Muscle of leg (tissue), 11 donors: ENCODE results near the gene MAP1A. TPM values are rescaled to one million over a fixed set of nuclear protein-coding genes. Genes with fewer than 3 reads are reported as not detected.

Experiments
- DNase-seq: peaks from one replicate; pipeline ENCODE4 v3.0.0; 2013
- H3K27ac ChIP-seq: one replicate; pipeline ENCODE4 v1.5.1; 2013; ENCODE audit warnings: mild to moderate bottlenecking, low read length, control low read depth
- H3K27me3 ChIP-seq: one replicate; pipeline ENCODE4 v1.6.1; 2013; ENCODE audit warnings: low read length; ENCODE audit not compliant: control insufficient read depth, insufficient read depth
- H3K36me3 ChIP-seq: one replicate; pipeline ENCODE4 v1.6.1; 2013; ENCODE audit warnings: low read length; ENCODE audit not compliant: control insufficient read depth, insufficient read depth
- H3K4me1 ChIP-seq: one replicate; pipeline ENCODE4 v1.6.1; 2013; ENCODE audit warnings: low read length; ENCODE audit not compliant: control insufficient read depth, insufficient read depth
- H3K4me3 ChIP-seq: one replicate; pipeline ENCODE4 v1.5.1; 2013; ENCODE audit warnings: low read length, control low read depth
- H3K9me3 ChIP-seq: replicated peaks from 2 replicates; pipeline ENCODE4 v1.6.1; 2013; ENCODE audit warnings: low read depth, low read length; ENCODE audit not compliant: control insufficient read depth
- WGBS: methylation state at CpG from one replicate; pipeline ENCODE4 v1.1.5; 2013; ENCODE audit warnings: missing lambda C conversion rate; ENCODE audit not compliant: insufficient coverage; 5-methylcytosine and 5-hydroxymethylcytosine counted together
- polyA plus RNA-seq, 8 donors: library from polyadenylated mRNA; unstranded; fragments of 120-200 nt; gene quantifications; one replicate each; pipeline versions ENCODE4 v1.2.1 to v1.2.3, GENCODE V29; 2013; ENCODE audit warnings: inconsistent platforms in 1 of 8, low replicate concordance in 1 of 8; ENCODE audit not compliant: insufficient read length in 8 of 8, insufficient read depth in 1 of 8
- total RNA-seq: library from RNA; stranded (reverse); fragments of 120-200 nt; gene quantifications from one replicate; pipeline ENCODE4 v1.2.4, GENCODE V29; 2013

Gene MAP1A
- total and polyA plus RNA-seq, 9 donors, result 22.9 to 56.2 (median 42.8) TPM

DNA sequence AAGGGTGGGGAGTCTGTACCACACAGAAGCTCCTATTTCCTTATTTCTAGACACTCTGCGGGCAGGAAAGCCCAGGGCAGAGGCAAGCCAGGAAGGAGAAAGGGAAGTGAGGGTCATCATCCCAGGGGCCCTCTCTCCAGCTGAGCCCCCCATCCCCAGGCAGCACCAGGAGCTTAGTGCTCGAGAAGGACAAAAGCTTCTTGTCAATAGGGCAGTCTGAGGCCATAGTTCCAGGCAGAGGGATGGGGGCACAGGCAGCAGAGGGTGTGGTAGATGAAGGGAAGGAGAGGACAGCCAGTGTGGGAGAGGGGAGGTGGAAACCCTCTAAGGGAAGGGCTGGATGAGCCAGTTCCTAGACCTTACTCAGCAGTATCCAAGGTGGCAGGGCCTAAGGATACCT, 2.7 kb downstream of the MAP1A start:
- peaks cover 3% of the 10 kb centered on the region for H3K27me3 ChIP-seq
- DNase-seq, result no peak
- WGBS, result no CpG with 5 or more reads among the region's 2 CpGs
- H3K4me3 ChIP-seq, result no peak overlapping the region
- no peak overlapping the region for H3K27ac ChIP-seq
- peaks cover 56% of the 10 kb centered on the region for H3K36me3 ChIP-seq
- H3K4me1 ChIP-seq, result peaks cover 41% of the 10 kb centered on the region
- peaks cover 11% of the 10 kb centered on the region for H3K9me3 ChIP-seq

GRCh38 chr15:43521419-43521818, 4.0 kb downstream of the MAP1A start:
- Histone ChIP-seq H3K4me3 (no peak overlapping the region), H3K36me3 (peaks cover 69% of the 10 kb centered on the region), H3K27me3 (peaks cover 3% of the 10 kb centered on the region), H3K4me1 (peaks cover 29% of the 10 kb centered on the region), H3K9me3 (peaks cover 11% of the 10 kb centered on the region), H3K27ac (no peak overlapping the region)
- DNase-seq, result no peak
- WGBS, result 96% methylated on average over 9 of the region's 11 CpGs

DNA sequence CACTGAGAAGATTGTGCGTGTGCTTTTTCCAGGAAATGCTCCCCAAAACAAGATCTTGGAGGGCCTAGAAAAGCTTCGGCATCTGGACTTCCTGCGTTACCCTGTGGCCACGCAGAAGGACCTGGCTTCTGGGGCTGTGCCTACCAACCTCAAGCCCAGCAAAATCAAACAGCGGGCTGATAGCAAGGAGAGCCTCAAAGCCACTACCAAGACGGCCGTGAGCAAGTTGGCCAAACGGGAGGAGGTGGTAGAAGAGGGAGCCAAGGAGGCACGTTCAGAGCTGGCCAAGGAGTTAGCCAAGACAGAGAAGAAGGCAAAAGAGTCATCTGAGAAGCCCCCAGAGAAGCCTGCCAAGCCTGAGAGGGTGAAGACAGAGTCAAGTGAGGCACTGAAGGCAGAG, 4.8 kb downstream of the MAP1A start:
- H3K36me3 ChIP-seq, result peaks cover 73% of the 10 kb centered on the region
- H3K4me3 ChIP-seq, result no peak overlapping the region
- DNase-seq, result no peak
- H3K4me1 ChIP-seq, result peaks cover 21% of the 10 kb centered on the region
- H3K9me3 ChIP-seq, result peaks cover 11% of the 10 kb centered on the region
- H3K27me3 ChIP-seq, result no peaks in the 10 kb centered on the region
- WGBS, result 78% methylated on average over 9 of the region's 9 CpGs
- no peak overlapping the region for H3K27ac ChIP-seq

DNA sequence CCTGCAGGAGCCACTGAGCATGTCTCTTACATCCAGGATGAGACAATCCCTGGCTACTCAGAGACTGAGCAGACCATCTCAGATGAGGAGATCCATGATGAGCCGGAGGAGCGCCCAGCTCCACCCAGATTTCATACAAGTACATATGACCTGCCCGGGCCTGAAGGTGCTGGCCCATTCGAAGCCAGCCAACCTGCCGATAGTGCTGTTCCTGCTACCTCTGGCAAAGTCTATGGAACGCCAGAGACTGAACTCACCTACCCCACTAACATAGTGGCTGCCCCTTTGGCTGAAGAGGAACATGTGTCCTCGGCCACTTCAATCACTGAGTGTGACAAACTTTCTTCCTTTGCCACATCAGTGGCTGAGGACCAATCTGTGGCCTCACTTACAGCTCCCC, 6.2 kb downstream of the MAP1A start:
- no peak overlapping the region for H3K4me3 ChIP-seq
- peaks cover 10% of the 10 kb centered on the region for H3K4me1 ChIP-seq
- H3K9me3 ChIP-seq, result peaks cover 11% of the 10 kb centered on the region
- no peak overlapping the region for H3K27ac ChIP-seq
- peaks cover 85% of the 10 kb centered on the region for H3K36me3 ChIP-seq
- DNase-seq, result no peak
- no peaks in the 10 kb centered on the region for H3K27me3 ChIP-seq
- WGBS, result 86% methylated on average over 5 of the region's 7 CpGs

DNA sequence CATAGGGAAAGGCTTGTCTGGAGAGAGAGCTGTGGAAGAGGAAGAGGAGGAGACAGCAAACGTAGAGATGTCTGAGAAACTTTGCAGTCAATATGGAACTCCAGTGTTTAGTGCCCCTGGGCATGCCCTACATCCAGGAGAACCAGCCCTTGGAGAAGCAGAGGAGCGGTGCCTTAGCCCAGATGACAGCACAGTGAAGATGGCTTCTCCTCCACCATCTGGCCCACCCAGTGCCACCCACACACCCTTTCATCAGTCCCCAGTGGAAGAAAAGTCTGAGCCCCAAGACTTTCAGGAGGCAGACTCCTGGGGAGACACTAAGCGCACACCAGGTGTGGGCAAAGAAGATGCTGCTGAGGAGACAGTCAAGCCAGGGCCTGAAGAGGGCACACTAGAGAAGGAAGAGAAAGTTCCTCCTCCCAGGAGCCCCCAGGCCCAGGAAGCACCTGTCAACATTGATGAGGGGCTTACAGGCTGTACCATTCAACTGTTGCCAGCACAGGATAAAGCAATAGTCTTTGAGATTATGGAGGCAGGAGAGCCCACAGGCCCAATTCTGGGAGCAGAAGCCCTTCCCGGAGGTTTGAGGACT, 6.9 kb downstream of the MAP1A start:
- Histone ChIP-seq H3K4me3 (no peak overlapping the region), H3K9me3 (peaks cover 11% of the 10 kb centered on the region), H3K4me1 (peaks cover 3% of the 10 kb centered on the region), H3K27ac (no peak overlapping the region), H3K36me3 (peaks cover 88% of the 10 kb centered on the region), H3K27me3 (no peaks in the 10 kb centered on the region)
- WGBS, result 83% methylated on average over 2 of the region's 4 CpGs
- DNase-seq, result no peak

- peaks cover 90% of the 10 kb centered on the region for H3K36me3 ChIP-seq
- H3K4me3 ChIP-seq, result no peak overlapping the region
- H3K27ac ChIP-seq, result no peak overlapping the region
- H3K9me3 ChIP-seq, result peaks cover 11% of the 10 kb centered on the region
- DNase-seq, result no peak
- H3K27me3 ChIP-seq, result no peaks in the 10 kb centered on the region
- WGBS, result 89% methylated on average over 2 of the region's 4 CpGs
- H3K4me1 ChIP-seq, result peaks cover 1% of the 10 kb centered on the region
Observed at GRCh38 chr15:43525131-43525530, 7.7 kb downstream of the MAP1A start.

- Histone ChIP-seq H3K36me3 (peaks cover 79% of the 10 kb centered on the region), H3K27ac (no peak overlapping the region), H3K27me3 (no peaks in the 10 kb centered on the region), H3K4me3 (no peak overlapping the region), H3K4me1 (peaks cover 13% of the 10 kb centered on the region), H3K9me3 (peaks cover 9% of the 10 kb centered on the region)
- no peak for DNase-seq
- 84% methylated on average over 8 of the region's 11 CpGs for WGBS
Observed at GRCh38 chr15:43526261-43526930, 9.0 kb downstream of the MAP1A start.

DNA sequence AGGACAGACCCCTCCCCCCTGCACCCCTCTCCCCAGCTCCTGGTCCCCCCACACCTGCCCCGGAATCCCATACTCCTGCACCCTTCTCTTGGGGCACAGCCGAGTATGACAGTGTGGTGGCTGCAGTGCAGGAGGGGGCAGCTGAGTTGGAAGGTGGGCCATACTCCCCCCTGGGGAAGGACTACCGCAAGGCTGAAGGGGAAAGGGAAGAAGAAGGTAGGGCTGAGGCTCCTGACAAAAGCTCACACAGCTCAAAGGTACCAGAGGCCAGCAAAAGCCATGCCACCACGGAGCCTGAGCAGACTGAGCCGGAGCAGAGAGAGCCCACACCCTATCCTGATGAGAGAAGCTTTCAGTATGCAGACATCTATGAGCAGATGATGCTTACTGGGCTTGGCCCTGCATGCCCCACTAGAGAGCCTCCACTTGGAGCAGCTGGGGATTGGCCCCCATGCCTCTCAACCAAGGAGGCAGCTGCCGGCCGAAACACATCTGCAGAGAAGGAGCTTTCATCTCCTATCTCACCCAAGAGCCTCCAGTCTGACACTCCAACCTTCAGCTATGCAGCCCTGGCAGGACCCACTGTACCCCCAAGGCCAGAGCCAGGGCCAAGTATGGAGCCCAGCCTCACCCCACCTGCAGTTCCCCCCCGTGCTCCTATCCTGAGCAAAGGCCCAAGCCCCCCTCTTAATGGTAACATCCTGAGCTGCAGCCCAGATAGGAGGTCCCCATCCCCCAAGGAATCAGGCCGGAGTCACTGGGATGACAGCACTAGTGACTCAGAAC, 9.8 kb downstream of the MAP1A start:
- DNase-seq, result no peak
- peaks cover 6% of the 10 kb centered on the region for H3K9me3 ChIP-seq
- H3K4me3 ChIP-seq, result no peak overlapping the region
- H3K27ac ChIP-seq, result no peak overlapping the region
- no peaks in the 10 kb centered on the region for H3K27me3 ChIP-seq
- H3K36me3 ChIP-seq, result peaks cover 71% of the 10 kb centered on the region
- peaks cover 18% of the 10 kb centered on the region for H3K4me1 ChIP-seq
- 69% methylated on average over 4 of the region's 9 CpGs for WGBS

GRCh38 chr15:43527802-43528541, 10.6 kb downstream of the MAP1A start:
- peaks cover 6% of the 10 kb centered on the region for H3K9me3 ChIP-seq
- H3K27me3 ChIP-seq, result no peaks in the 10 kb centered on the region
- no peak overlapping the region for H3K27ac ChIP-seq
- WGBS, result 90% methylated on average over 10 of the region's 12 CpGs
- H3K4me1 ChIP-seq, result peaks cover 18% of the 10 kb centered on the region
- H3K4me3 ChIP-seq, result no peak overlapping the region
- peaks cover 63% of the 10 kb centered on the region for H3K36me3 ChIP-seq
- DNase-seq, result no peak

- no peaks in the 10 kb centered on the region for H3K27me3 ChIP-seq
- peaks cover 57% of the 10 kb centered on the region for H3K36me3 ChIP-seq
- DNase-seq, result no peak
- no peak overlapping the region for H3K4me3 ChIP-seq
- H3K4me1 ChIP-seq, result peaks cover 18% of the 10 kb centered on the region
- peaks cover 3% of the 10 kb centered on the region for H3K9me3 ChIP-seq
- H3K27ac ChIP-seq, result no peak overlapping the region
- 78% methylated on average over 4 of the region's 11 CpGs for WGBS
Observed at GRCh38 chr15:43528542-43529007, 11.2 kb downstream of the MAP1A start.
